HEK293 (cell line): ENCODE results near the gene MED15.

Experiments used
- CTCF ChIA-PET: fragments of 350-600 bp; formaldehyde crosslinking; extraction: SDS; loops from one replicate; lab custom pipeline; 2021; ENCODE audit warnings: antibody characterized with exemption; lab: Yijun Ruan, JAX
- POLR2A ChIA-PET: fragments of 300-600 bp; formaldehyde crosslinking; extraction: SDS; loops from one replicate; lab custom pipeline; 2020; ENCODE audit warnings: antibody characterized with exemption, inconsistent platforms; lab: Yijun Ruan, JAX
- H3K27ac ChIP-seq: fragments of 200-500 bp; sonication (Bioruptor generic); 2 replicates; pipeline ENCODE4 v1.5.1; 2014; ENCODE audit warnings: low read depth, low read length, control low read depth, inconsistent platforms; ENCODE audit errors: extremely low read depth
- H3K36me3 ChIP-seq, 2 experiments: fragments of 200-500 bp in 1 of 2; sonication (Bioruptor generic) in 1 of 2; 1 replicate in 1 of 2; 2 replicates in 1 of 2; pipeline ENCODE4 v1.5.1; 2014 to 2017; ENCODE audit warnings: inconsistent platforms in 2 of 2, low read length in 2 of 2; ENCODE audit not compliant: control insufficient read depth in 2 of 2, insufficient read depth in 1 of 2
- H3K4me1 ChIP-seq: fragments of 200-500 bp; sonication (Bioruptor generic); 2 replicates; pipeline ENCODE4 v1.5.1; 2014; ENCODE audit warnings: mild to moderate bottlenecking, low read length, inconsistent platforms; ENCODE audit not compliant: control insufficient read depth, insufficient read depth
- H3K4me3 ChIP-seq: 2 replicates; pipeline ENCODE4 v1.5.1; 2011; ENCODE audit warnings: low read depth, mild to moderate bottlenecking, control low read depth, low read length, moderate library complexity
- H3K9me3 ChIP-seq: fragments of 200-500 bp; sonication (Bioruptor generic); 2 replicates; pipeline ENCODE4 v1.5.1; 2014; ENCODE audit warnings: low read depth, low read length, inconsistent platforms; ENCODE audit not compliant: control insufficient read depth, insufficient read depth
- WT1 ChIP-seq: fragments of 450-650 bp; formaldehyde crosslinking; IDR thresholded peaks from 2 replicates; pipeline ENCODE4 v1.5.1; 2016; ENCODE audit warnings: missing biosample characterization, missing genetic modification characterization
- ZNF132 ChIP-seq: fragments of 450-650 bp; formaldehyde crosslinking; IDR thresholded peaks from 2 replicates; pipeline ENCODE4 v1.5.1; 2017; ENCODE audit warnings: missing biosample characterization, missing genetic modification characterization, borderline replicate concordance
- ZNF211 ChIP-seq: fragments of 450-650 bp; formaldehyde crosslinking; IDR thresholded peaks from 2 replicates; pipeline ENCODE4 v1.5.1; 2016; ENCODE audit warnings: low read depth, missing biosample characterization, missing genetic modification characterization
- ZNF214 ChIP-seq: fragments of 450-650 bp; formaldehyde crosslinking; IDR thresholded peaks from 2 replicates; pipeline ENCODE4 v1.5.1; 2017; ENCODE audit warnings: missing biosample characterization, mild to moderate bottlenecking, missing genetic modification characterization, borderline replicate concordance
- ZNF24 ChIP-seq: fragments of 450-650 bp; formaldehyde crosslinking; IDR thresholded peaks from 2 replicates; pipeline ENCODE4 v1.5.1; 2016; ENCODE audit warnings: missing biosample characterization, missing genetic modification characterization
- ZNF366 ChIP-seq: fragments of 450-650 bp; formaldehyde crosslinking; conservative IDR thresholded peaks from 2 replicates; pipeline ENCODE4 v1.5.1; 2016; ENCODE audit warnings: missing biosample characterization, missing genetic modification characterization
- ZNF433 ChIP-seq: fragments of 450-650 bp; formaldehyde crosslinking; IDR thresholded peaks from 2 replicates; pipeline ENCODE4 v1.5.1; 2016; ENCODE audit warnings: missing biosample characterization, missing genetic modification characterization, low read depth
- ZNF555 ChIP-seq: fragments of 450-650 bp; formaldehyde crosslinking; conservative IDR thresholded peaks from 2 replicates; pipeline ENCODE4 v1.5.1; 2017; ENCODE audit warnings: missing biosample characterization, mild to moderate bottlenecking, missing genetic modification characterization, inconsistent platforms
- ZNF585B ChIP-seq: fragments of 450-650 bp; formaldehyde crosslinking; IDR thresholded peaks from 2 replicates; pipeline ENCODE4 v1.5.1; 2016; ENCODE audit warnings: missing biosample characterization, missing genetic modification characterization
- ZNF664 ChIP-seq: fragments of 450-650 bp; formaldehyde crosslinking; IDR thresholded peaks from 2 replicates; pipeline ENCODE4 v1.5.1; 2016; ENCODE audit warnings: missing biosample characterization, missing genetic modification characterization
- ZNF830 ChIP-seq: fragments of 450-650 bp; IDR thresholded peaks from 2 replicates; pipeline ENCODE4 v1.5.0; 2018; ENCODE audit warnings: missing biosample characterization, missing genetic modification characterization, low read depth, mild to moderate bottlenecking, moderate library complexity
- TF ChIP-seq, protein P1 (sequence below): fragments of 450-650 bp; formaldehyde crosslinking; IDR thresholded peaks from 2 replicates; pipeline ENCODE4 v1.5.1; 2016; ENCODE audit warnings: missing biosample characterization, missing genetic modification characterization
- TF ChIP-seq, protein P2 (sequence below): fragments of 450-650 bp; formaldehyde crosslinking; IDR thresholded peaks from 2 replicates; pipeline ENCODE4 v1.5.1; 2016; ENCODE audit warnings: missing biosample characterization, missing genetic modification characterization
- TF ChIP-seq, protein P3 (sequence below): fragments of 450-650 bp; formaldehyde crosslinking; IDR thresholded peaks from 2 replicates; pipeline ENCODE4 v1.5.1; 2017; ENCODE audit warnings: missing biosample characterization, missing genetic modification characterization
- TF ChIP-seq, protein P4 (sequence below): fragments of 450-650 bp; formaldehyde crosslinking; conservative IDR thresholded peaks from 2 replicates; pipeline ENCODE4 v1.5.1; 2016; ENCODE audit warnings: low read depth, missing biosample characterization, missing genetic modification characterization
- TF ChIP-seq, protein P5 (sequence below): fragments of 450-650 bp; formaldehyde crosslinking; IDR thresholded peaks from 2 replicates; pipeline ENCODE4 v1.5.1; 2017; ENCODE audit warnings: missing biosample characterization, missing genetic modification characterization

MED15 gene

DNA sequence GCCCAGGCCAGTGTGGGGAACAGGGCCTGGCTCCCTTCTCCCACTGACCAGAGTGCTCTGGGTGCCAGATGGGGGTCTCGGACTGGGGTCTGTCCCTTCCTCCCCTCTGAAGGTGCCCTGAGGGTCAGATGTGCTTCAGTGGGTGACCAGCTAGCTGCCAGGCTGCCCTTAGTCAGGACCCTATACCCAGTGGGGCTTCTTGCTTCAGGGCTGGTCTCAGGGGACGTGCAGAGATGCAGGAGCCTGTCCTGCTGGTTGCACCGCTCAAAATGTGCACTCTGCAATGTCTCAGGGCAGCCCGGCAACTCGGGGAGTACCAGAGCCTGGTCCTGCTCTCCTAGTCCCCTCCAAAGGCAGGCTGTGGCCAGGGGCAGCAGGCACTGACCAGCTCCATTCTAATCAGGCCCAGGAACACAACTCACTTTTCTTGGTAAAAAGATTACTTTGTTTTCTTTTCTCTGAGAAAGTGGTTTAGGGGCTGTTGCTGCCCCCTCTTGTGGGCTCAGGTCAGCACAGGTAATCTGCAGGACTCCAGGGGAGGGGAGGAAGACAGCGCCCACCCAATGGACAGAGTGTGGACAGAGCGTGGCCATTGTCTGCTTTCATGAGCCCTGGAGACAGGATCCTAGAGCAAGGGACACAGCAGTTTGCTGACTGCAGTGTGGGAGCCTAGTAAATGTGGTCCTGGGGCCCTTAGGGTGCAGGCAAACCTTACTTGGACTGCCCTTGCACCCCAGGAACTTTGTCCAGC is 80.9 kb downstream of the MED15 start:
- Histone ChIP-seq H3K4me1 (no peaks in the 10 kb centered on the region), H3K27ac (no peak overlapping the region), H3K4me3 (no peak overlapping the region), H3K36me3 (peaks cover 0 to 47% of the 10 kb centered on the region in 2 experiments; a peak in 1 of 3 replicates), H3K9me3 (no peaks in the 10 kb centered on the region)
- no peak for TF ChIP-seq ZNF664 (tag by site-specific recombination)
- TF ChIP-seq, protein P1, sequence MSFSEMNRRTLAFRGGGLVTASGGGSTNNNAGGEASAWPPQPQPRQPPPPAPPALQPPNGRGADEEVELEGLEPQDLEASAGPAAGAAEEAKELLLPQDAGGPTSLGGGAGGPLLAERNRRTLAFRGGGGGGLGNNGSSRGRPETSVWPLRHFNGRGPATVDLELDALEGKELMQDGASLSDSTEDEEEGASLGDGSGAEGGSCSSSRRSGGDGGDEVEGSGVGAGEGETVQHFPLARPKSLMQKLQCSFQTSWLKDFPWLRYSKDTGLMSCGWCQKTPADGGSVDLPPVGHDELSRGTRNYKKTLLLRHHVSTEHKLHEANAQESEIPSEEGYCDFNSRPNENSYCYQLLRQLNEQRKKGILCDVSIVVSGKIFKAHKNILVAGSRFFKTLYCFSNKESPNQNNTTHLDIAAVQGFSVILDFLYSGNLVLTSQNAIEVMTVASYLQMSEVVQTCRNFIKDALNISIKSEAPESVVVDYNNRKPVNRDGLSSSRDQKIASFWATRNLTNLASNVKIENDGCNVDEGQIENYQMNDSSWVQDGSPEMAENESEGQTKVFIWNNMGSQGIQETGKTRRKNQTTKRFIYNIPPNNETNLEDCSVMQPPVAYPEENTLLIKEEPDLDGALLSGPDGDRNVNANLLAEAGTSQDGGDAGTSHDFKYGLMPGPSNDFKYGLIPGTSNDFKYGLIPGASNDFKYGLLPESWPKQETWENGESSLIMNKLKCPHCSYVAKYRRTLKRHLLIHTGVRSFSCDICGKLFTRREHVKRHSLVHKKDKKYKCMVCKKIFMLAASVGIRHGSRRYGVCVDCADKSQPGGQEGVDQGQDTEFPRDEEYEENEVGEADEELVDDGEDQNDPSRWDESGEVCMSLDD (tag by site-specific recombination): no peak
- no peak for TF ChIP-seq ZNF830
- no peak for TF ChIP-seq ZNF24
- no peak for TF ChIP-seq ZNF433 (tag by site-specific recombination)
- TF ChIP-seq, protein P2, sequence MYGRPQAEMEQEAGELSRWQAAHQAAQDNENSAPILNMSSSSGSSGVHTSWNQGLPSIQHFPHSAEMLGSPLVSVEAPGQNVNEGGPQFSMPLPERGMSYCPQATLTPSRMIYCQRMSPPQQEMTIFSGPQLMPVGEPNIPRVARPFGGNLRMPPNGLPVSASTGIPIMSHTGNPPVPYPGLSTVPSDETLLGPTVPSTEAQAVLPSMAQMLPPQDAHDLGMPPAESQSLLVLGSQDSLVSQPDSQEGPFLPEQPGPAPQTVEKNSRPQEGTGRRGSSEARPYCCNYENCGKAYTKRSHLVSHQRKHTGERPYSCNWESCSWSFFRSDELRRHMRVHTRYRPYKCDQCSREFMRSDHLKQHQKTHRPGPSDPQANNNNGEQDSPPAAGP (tag by site-specific recombination): no peak
- TF ChIP-seq WT1 (tag by site-specific recombination): no peak
- TF ChIP-seq, protein P3, sequence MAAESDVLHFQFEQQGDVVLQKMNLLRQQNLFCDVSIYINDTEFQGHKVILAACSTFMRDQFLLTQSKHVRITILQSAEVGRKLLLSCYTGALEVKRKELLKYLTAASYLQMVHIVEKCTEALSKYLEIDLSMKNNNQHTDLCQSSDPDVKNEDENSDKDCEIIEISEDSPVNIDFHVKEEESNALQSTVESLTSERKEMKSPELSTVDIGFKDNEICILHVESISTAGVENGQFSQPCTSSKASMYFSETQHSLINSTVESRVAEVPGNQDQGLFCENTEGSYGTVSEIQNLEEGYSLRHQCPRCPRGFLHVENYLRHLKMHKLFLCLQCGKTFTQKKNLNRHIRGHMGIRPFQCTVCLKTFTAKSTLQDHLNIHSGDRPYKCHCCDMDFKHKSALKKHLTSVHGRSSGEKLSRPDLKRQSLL (tag by site-specific recombination): no peak
- TF ChIP-seq ZNF132 (tag by site-specific recombination): no peak
- TF ChIP-seq ZNF555 (tag by site-specific recombination): no peak
- TF ChIP-seq, protein P4, sequence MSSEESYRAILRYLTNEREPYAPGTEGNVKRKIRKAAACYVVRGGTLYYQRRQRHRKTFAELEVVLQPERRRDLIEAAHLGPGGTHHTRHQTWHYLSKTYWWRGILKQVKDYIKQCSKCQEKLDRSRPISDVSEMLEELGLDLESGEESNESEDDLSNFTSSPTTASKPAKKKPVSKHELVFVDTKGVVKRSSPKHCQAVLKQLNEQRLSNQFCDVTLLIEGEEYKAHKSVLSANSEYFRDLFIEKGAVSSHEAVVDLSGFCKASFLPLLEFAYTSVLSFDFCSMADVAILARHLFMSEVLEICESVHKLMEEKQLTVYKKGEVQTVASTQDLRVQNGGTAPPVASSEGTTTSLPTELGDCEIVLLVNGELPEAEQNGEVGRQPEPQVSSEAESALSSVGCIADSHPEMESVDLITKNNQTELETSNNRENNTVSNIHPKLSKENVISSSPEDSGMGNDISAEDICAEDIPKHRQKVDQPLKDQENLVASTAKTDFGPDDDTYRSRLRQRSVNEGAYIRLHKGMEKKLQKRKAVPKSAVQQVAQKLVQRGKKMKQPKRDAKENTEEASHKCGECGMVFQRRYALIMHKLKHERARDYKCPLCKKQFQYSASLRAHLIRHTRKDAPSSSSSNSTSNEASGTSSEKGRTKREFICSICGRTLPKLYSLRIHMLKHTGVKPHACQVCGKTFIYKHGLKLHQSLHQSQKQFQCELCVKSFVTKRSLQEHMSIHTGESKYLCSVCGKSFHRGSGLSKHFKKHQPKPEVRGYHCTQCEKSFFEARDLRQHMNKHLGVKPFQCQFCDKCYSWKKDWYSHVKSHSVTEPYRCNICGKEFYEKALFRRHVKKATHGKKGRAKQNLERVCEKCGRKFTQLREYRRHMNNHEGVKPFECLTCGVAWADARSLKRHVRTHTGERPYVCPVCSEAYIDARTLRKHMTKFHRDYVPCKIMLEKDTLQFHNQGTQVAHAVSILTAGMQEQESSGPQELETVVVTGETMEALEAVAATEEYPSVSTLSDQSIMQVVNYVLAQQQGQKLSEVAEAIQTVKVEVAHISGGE (tag by site-specific recombination): no peak
- no peak for TF ChIP-seq ZNF214 (tag by site-specific recombination)
- TF ChIP-seq ZNF585B (tag by site-specific recombination): no peak
- TF ChIP-seq, protein P5, sequence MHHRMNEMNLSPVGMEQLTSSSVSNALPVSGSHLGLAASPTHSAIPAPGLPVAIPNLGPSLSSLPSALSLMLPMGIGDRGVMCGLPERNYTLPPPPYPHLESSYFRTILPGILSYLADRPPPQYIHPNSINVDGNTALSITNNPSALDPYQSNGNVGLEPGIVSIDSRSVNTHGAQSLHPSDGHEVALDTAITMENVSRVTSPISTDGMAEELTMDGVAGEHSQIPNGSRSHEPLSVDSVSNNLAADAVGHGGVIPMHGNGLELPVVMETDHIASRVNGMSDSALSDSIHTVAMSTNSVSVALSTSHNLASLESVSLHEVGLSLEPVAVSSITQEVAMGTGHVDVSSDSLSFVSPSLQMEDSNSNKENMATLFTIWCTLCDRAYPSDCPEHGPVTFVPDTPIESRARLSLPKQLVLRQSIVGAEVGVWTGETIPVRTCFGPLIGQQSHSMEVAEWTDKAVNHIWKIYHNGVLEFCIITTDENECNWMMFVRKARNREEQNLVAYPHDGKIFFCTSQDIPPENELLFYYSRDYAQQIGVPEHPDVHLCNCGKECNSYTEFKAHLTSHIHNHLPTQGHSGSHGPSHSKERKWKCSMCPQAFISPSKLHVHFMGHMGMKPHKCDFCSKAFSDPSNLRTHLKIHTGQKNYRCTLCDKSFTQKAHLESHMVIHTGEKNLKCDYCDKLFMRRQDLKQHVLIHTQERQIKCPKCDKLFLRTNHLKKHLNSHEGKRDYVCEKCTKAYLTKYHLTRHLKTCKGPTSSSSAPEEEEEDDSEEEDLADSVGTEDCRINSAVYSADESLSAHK (tag by site-specific recombination): no peak
- TF ChIP-seq ZNF366: no peak
- TF ChIP-seq ZNF211 (tag by site-specific recombination): no peak
- ChIA-PET POLR2A (no interaction called here), CTCF (interaction anchor here (1.2 kb wide), 1 partner anchor 24 kb away, joined by 3 read pairs; no protein-coding TSS in a partner anchor)
